ENCODE results near the gene ZNF33A.

DNA sequence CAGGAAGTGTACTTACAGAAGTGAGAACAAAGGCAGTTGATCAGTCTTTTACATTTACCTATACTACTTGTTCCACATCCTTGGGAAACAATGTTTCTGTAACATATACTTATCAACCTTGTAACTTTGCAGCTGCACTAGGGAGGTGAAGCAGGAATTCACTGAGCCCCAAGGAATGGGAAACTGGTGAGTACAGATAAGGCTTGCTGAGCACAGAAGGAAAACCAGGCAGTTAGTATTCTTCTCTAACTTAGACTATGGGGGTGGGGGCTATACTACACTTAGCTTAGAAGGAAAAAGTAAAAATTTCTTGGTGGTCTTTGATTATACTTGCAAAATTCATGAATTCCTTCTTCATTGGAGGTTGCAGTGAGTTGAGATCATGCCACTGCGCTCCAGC lies 6.9 kb upstream of the ZNF33A start:
- TF ChIP-seq, protein P1, sequence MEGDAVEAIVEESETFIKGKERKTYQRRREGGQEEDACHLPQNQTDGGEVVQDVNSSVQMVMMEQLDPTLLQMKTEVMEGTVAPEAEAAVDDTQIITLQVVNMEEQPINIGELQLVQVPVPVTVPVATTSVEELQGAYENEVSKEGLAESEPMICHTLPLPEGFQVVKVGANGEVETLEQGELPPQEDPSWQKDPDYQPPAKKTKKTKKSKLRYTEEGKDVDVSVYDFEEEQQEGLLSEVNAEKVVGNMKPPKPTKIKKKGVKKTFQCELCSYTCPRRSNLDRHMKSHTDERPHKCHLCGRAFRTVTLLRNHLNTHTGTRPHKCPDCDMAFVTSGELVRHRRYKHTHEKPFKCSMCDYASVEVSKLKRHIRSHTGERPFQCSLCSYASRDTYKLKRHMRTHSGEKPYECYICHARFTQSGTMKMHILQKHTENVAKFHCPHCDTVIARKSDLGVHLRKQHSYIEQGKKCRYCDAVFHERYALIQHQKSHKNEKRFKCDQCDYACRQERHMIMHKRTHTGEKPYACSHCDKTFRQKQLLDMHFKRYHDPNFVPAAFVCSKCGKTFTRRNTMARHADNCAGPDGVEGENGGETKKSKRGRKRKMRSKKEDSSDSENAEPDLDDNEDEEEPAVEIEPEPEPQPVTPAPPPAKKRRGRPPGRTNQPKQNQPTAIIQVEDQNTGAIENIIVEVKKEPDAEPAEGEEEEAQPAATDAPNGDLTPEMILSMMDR (conservative IDR thresholded peaks at IDR 0.05; ENCODE audit: low read length) = no peak
- no peak for TF ChIP-seq EZH2phosphoT487 (IDR thresholded peaks at IDR 0.05; ENCODE audit: borderline replicate concordance)

Measured in Loucy (cell line).